HG03103 (cell line): Measurements from ENCODE around the gene CLASP1.
"Not testable (repeated sequence)": the region's sequence is repeated elsewhere in the genome, so short reads cannot be mapped to it uniquely, and the experiment has no call there.

Source experiments
- ATAC-seq: cut with Tn5 transposase; IDR thresholded peaks from one replicate; pipeline ENCODE4 v1.9.1; 2021; ENCODE audit warnings: low read depth; ENCODE audit not compliant: unreplicated experiment

Gene CLASP1

DNA sequence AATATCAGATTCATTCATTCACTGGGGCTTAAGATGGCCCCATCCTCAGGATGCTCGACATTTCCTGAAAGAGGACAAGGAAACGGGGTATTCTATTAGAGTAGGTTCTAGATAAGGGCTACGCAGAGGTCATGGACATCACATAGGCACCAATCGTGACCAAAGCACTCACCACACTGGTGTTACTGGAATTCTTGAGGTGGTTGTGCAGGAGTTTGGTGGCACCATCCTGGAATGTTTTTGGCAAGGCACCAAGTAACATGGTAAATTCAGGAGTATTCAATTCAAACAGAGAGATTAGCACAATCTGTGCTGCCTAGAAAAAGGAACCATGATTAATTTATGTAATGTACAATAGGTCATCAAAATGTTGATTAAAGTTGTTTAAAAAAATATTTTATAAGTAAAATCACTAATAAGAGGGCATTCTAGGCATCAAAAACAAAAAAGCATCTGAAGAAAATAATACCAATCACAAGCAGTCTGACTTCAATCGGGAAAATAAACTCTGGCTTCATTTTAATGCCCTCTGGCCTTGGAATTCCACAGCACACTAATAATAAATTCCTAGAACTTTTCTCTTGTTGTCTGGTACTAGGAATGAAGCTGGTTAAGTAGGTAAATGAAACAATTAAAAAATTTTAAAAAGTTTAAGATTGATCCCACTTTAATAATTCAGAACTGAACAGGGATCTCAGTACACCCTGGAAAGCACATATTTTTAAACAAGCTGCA is 261.5 kb downstream of the CLASP1 start:
- ATAC-seq: no peak

DNA sequence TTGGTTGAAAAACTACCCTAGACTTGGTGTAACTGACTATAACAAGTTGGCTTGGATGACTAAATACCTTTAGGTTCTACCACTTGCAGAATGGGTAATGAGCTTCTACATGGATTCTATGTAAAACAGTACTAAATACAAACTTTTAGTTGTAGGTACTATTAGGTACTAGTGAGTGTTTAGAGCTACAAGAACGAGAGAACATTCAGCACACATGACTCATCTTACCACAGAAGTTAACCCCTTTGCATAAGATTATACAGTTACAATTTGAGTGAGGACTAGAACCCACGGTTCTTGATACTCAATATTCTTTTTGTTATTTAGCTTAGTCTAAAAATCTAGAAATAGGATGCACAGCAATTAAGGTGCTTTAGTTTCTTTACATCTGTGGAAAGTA is 262.6 kb downstream of the CLASP1 start:
- ATAC-seq: no peak

DNA sequence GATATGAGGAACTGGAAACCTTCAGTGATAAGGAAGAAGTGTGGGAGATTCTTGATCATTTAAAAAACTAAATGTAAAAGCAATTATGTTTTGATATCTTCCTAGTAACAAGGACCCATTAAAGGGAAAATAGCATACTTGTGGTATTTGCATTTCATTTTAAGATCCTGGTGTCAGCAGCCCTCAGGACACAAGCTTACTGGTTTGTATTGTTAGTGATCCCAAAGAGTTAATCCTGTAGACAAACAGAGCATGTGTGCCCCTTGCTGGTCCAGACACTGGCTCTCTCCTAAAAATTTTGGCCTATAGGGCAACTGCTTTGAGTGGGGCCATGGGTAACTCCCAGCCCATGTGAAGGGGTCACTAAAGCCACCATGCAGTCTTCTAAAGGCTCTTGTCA is 263.2 kb downstream of the CLASP1 start:
- ATAC-seq: no peak

DNA sequence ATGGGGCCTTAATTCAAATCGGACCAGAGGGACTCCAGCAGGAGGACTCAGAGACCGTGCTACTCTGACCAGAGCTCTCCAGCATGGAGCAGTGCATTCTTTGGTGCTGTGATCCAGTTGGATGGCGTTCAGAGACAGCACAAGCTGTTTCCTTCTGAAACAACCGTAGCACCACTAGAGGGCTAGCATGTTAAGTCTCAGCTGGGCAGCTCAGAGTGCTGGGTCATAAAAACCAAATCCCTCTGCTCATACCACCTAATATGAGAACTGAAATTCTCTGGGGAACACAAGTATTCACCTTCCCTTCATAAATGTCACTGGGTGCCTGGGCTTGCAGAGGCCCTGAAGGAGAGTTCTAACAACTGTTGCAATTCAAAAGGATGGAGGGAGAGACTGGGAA is 266.5 kb downstream of the CLASP1 start:
- ATAC-seq: no peak

DNA sequence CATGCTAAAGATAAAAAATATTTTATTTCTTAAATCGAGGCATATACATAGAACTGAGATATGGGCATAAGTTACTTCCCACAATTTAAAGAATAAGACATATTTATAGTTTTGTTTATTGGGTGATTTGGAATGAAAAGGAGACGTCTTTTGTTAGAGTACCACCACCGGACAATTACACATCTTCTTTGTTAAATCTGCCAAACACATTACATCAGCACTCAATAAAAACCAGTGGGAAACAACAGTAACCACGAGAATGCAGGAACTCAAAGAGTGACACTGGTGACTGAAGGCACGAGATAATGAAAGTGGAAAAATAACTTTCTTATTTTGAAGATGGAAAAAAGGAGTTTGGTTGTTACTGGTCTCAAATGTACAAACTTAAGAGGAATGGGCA is 271.6 kb downstream of the CLASP1 start:
- no peak for ATAC-seq

DNA sequence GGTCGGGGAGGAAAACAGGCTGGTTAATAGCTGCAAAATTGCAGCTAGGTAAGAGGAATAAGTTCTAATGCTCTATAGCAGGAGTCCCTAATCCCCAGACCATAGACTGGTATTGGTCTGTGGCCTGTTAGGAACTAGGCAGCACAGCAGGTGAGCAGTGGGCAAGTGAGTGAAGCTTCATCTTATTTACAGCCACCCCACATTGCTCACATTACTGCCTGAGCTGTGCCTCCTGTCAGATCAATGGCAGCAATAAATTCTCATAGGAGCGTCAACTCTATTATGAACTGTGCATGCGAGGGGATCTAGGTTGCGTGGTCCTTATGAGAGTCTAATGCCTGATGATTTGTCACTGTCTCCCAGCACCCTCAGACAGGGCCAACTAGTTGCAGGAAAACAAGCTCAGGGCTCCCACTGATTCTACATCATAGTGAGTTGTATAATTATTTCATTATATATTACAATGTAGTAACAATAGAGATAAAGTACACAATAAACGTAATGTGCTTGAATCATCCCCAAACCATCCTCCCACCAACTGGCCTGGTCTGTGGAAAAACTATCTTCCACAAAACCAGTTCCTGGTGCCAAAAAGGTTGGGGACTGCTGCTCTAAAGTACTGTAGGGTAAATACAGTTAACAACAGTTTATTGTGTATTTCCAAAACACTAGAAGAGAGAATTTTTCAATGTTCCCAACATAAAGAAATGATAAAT is 272.6 kb downstream of the CLASP1 start:
- ATAC-seq: no peak

DNA sequence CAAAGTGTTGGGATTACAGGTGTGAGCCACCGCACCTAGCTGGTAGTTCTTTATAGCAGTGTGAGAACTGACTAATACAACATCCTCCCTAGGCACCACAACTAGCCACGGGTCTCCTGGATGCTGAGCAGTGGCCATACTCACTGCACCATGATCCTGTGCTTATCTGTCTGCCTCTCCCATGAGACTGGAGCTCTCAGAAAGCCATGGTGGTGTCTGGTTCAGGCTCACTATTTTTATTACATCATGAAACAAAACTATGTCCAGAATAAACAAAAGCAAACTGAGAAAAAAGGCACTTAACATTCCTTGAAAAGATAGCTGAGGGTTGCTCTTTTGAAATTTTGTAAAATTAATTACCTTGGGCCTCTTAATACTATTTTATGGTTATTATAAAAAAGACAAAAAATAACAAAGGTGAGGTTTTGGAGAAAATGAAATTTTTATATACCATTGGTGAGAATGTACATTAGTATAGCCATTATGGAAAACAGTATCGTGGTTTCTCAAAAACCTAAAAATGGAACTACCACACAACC is 273.6 kb downstream of the CLASP1 start:
- no peak for ATAC-seq

DNA sequence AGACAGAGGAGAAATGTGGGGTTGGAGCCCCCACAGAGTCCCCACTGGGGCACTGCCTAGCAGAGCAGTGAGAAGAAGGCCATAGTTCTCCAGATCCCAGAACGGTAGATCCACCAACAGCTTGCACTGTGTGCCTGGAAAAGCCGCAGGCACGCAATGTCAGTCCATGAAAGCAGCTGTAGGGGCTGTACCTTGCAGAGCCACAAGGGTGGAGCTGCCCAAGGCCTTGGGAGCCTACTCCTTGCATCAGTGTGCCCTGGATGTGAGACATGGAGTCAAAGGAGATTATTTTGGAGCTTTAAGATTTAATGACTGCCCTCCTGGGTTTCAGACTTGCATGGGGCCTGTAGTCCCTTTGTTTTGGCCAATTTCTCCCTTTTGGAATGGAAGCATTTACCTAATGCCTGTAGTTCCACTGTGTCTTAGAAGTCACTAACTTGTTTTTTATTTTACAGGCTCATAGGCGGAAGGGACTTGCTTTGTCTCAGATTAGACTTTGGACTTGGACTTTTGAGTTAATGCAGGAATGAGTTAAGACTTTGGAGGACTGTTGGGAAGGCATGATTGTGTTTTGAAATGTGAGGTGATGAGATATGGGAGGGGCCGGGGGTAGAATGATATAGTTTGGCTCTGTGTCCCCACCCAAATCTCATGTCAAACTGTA is 274.7 kb downstream of the CLASP1 start:
- not testable (repeated sequence) for ATAC-seq

DNA sequence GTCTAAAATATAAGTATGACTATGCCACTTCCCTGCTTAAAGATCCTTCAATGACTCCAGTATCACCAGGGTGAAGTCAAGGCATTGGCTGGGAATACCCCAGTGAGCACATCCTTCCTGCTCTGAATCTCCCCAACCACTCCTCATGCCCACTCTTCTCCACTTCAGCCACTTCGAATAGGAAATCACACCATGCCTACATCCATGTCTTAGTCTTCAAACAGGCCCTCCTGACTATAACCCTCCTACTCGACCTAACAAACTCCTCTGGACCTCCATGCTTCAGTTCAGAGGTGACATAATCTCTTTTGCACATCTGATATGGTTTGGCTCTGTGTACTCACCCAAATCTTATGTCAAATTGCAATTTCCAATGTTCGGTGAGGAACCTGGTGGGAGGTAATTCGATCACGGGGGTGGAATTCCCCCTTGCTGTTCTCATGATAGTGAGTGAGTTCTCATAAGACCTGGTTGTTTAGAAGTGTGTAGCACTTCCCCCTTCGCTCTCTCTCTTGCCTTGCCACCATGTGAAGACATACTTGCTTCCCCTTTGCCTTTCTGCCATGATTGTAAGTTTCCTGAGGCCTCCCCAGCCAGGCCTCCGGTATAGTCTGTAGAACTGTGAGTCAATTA is 276.4 kb downstream of the CLASP1 start:
- no peak for ATAC-seq

DNA sequence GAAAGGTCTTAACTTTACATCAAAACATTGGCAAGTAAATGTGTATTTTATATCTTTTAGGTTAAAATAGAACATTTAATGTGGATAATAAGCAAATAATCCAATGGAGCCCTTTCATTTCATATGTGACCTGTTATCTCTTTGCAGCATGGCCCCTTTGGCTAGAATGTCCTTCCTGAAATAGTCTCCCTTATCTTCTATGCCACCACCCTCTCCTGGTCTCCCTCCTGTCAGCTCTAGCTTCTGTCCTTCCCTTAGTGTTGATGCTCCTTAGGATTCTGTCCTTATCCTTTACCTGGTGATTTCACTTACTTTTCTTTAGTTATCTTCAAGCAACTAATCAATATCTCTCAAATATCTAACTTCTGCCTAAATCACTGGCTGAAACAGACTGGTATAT is 277.2 kb downstream of the CLASP1 start:
- ATAC-seq: no peak

DNA sequence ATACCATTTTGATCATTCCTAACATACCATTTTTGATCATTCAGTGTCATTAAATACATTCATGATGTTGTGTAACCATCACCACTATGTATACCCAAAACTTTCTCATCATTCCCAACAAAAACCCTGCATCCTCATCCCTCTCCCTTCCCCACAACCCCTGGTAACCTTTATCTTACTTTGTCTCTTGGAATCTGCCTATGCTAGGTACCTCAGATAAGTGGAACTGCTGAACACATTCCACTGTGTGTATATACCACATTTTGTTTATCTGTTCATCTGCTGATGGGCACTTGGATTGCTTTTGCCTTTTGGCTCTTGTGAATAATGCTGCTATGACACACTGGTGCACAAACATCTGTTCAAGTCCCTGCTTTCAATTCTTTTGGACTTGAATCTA is 280.4 kb downstream of the CLASP1 start:
- no peak for ATAC-seq

DNA sequence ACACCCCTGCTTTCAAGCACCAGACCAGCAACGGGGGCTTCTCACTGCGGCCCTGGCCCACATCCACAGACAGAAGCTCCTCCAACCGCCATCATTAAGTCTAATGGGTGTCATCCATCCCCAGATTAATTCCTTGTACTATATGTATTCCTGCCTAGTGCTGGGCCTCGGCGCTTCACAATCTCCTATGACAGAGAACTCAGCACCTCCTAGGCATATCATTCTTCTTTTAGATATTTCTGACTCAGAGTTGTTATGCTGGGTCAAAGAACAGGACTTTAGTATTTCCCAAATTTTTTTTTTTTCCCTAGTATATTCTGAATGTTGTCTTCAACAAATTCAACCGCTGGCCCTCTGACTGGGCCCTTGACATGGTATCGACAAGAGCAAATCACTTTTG is 281.1 kb downstream of the CLASP1 start:
- ATAC-seq: no peak

DNA sequence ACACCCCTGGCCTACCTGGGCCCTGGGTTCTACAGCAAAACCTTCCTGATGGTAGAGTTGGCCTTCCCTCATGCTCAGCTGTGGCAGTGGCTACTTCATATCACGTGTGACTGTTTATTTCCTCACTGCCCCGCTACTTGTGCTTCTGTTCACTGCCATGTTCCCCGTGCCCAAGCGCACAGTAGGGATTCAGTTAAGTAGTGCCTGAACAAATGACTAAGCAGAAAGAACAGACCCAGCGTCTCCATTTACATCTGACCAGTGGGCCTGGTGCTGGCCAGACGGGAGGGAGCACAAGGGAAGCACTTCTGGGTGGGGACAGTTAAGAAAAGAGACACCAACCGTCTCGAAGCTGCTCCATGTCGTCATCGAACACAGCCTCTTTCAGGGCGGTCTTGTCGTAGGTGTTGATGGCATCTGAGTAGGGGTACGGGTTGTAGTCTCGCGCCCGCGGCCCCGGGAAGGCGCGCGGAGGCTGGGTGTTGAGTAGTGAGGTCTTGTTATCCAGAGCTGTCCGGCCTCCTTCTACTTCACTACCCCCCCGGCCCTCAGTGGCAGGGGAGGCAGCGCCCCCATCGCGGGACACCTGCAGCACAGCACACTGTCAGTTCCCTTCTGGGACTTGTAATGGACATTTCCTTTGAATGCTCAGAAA is 281.9 kb downstream of the CLASP1 start:
- ATAC-seq: no peak

DNA sequence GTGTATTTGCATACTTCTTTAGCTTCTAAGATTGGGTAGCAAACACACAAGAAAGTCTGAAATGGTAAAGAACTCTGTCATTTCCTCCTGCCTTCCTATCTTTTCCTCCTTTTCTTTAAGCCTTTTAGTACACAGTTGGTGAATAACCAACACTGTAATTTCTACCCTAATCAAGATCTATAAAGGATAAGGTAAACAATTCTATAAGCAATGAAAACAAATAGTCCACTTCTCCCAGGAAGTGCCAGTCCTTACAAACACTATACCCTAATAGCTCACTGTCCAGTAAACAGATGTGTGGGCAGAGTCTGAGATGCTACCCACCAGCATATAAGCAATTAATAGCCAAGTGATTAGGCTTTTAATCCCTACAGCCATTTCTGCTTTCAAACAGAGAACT is 283.2 kb downstream of the CLASP1 start:
- no peak for ATAC-seq

DNA sequence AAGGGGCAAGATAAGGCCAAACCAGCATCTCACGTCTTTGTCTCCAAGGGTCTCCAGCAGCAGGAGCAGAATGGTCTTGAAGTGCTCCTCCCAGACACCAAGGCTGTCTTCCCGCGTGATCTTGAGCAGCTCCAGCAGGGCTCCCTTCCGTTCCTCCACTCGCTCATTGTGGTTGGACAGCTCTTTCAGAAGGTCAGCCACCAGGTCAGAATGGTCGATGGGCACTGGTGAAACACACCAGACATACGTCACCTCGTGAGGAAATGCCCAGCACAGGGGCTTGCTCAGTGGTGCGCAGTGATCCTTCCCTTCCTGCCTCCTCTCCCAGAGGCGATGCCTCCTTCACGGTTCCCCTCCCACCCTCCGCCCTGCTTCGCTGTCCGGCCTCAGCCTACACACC is 284.2 kb downstream of the CLASP1 start:
- no peak for ATAC-seq

DNA sequence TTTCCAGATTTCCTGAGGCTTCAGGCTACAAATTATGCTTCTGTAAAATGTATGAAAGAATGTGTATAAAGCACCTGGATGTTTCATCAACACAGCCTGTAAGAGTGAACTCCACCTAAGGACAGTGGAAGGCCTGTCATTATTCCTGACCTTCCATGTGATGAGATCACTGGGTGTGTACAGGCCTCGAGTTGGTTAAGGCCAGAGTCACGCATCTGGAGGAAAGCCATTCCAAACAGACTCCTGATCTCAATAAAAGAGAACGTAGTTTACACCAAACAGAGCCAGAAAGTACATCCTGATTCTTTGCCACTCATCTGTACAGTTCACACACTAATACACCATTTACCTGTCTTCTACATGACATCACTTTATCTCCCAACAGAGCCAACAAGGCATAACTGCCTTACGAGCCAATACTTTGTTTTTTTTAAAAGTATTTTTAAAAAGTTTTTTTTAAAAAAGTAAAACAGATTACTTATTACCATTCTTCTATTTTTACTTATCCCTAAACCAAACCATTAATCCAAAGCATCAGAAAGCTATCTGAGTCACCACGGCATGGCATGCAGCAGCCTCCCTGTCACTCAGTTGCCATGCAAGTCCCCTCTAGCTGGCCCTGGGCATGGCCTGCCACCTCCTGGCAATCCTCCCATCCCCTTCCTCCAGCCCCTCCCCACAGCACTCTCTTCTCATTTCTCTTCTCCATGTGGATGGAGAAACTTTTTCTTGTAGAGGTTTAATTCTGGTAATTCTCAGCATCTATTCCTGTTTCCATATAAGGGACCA is 285.4 kb downstream of the CLASP1 start:
- ATAC-seq: no peak

DNA sequence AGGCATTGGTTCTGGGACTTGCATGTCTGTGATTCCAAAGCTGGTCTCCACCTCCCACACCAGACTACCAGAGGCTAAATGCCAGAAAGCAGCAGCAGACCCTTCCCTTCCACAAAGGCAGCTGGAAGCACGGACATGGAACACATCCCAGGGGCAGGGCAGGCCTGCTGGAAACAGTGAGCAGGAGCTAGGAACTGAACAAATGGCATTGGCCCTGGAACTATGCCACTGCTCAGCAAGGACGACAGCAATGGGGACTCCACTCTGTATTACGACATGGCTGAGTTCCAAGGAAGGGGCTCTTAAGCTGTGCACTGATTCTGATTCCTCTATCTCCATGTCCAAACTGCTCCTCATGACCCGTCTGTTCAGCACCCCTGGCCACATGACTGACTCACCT is 286.5 kb downstream of the CLASP1 start:
- no peak for ATAC-seq

DNA sequence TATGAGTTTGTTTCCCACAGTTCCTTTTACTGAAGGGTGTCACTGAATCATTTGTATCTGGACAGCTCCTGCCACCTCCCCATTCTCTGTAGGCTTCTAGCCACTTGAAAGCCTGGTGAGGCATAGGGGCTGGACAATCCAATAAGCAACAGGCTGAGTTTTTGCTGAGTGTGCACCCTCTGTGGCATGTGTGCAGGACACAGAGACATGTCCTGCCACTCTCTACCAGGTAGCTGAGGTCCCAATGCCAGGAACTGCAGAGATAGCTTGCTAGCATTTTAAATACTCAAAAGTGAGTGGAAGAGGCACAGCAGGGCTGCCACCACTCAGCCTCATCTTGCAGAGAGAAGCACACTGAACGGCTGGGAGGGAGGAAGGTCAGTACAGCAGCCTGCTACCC is 287.0 kb downstream of the CLASP1 start:
- no peak for ATAC-seq

DNA sequence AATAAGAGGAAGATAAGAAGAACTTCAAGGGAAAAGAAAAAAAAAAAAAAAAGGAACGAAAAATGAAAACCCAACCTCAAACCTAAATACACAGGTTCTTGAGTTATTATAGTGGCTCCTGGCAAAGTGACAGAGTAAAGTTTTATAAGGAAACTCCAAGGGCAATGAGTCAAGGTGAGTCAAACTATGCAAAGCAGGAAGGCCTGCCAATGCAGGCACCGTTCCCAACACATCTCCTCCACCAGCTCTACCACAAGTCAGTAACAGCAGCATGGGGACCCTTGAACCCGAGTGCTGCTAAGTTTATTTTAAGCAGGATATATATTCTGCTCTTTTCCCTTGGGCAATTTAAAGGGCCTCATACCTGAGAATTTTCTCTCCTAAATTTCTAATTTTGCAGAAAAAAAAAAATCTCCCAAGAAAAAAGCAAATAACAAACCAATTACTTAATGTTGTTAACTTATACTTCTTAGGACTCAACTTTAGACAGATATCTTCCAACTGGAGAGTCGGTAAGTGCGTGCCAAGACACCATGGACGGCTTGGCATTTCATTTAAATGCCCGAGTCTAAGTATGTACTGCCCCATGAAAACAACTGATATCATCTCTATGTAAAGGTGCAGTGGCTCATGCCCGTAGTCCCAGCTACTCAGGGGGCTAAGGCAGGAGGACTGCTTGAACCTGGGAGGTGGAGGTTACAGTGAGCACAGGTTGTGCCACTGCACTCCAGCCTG is 288.5 kb downstream of the CLASP1 start:
- no peak for ATAC-seq
